Gastrocnemius medialis (tissue), 4 donors: Measurements from ENCODE around the gene DNMBP.

Experiments
- POLR2A ChIP-seq, 2 donors: fragments of 450-650 bp; IDR thresholded peaks; one replicate each; pipeline ENCODE4 v1.6.1; 2017; ENCODE audit warnings: antibody characterized with exemption in 2 of 2, mild to moderate bottlenecking in 2 of 2, moderate library complexity in 2 of 2
- TF ChIP-seq, protein P1 (sequence below), 5 experiments: fragments of 450-650 bp in 3 of 5; fragments of 200-600 bp in 2 of 5; sonication (generic) in 2 of 5; IDR thresholded peaks in 4 of 5; conservative IDR thresholded peaks in 1 of 5; 1 replicate in 4 of 5; 2 replicates in 1 of 5; pipeline ENCODE4 v1.5.1; 2016 to 2019; ENCODE audit warnings: antibody characterized with exemption in 5 of 5, mild to moderate bottlenecking in 3 of 5, moderate library complexity in 3 of 5

DNA sequence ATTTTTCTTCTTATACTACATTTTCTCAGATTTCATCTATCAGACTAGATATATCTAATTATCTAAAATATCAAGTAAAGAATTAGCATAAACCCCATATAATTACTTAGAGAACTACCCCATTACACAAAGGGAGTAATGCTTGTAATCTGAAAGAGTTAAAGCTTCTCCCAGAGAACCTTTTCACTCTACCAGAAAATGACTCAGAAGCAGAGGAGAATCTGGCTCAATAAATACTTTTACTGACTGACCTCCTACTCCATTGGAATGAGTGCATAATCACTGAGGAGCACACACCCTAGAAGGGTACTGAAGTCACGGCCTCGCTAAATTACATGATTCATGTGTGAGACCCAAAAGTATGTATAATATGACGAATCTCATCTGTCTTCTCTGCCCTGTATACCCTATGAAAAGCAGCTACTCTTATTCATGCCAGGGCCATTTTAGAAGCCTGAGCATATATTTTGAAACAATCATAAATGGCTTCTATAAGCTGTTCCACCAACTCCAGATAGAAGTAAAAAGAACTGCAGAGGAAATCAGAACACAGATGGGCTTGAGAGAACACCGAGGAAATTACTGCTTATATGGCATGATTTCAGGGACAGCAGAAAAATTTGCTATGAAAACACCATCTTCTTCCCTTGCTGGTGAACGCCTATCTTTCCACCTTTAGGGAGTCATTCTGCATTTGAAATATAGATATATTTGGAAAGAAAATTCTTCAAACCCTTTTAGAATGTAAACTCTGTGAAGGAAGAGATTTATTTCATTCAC, 32.7 kb downstream of the DNMBP start:
- TF ChIP-seq, protein P1, sequence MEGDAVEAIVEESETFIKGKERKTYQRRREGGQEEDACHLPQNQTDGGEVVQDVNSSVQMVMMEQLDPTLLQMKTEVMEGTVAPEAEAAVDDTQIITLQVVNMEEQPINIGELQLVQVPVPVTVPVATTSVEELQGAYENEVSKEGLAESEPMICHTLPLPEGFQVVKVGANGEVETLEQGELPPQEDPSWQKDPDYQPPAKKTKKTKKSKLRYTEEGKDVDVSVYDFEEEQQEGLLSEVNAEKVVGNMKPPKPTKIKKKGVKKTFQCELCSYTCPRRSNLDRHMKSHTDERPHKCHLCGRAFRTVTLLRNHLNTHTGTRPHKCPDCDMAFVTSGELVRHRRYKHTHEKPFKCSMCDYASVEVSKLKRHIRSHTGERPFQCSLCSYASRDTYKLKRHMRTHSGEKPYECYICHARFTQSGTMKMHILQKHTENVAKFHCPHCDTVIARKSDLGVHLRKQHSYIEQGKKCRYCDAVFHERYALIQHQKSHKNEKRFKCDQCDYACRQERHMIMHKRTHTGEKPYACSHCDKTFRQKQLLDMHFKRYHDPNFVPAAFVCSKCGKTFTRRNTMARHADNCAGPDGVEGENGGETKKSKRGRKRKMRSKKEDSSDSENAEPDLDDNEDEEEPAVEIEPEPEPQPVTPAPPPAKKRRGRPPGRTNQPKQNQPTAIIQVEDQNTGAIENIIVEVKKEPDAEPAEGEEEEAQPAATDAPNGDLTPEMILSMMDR (IDR thresholded peaks at IDR 0.05 in 4 of 5, conservative IDR thresholded peaks at IDR 0.05 in 1 of 5) = no peak
- TF ChIP-seq POLR2A (IDR thresholded peaks at IDR 0.05) = no peak
